Uterus (tissue), 2 donors: ENCODE measurements around the gene DCHS2.

Experiments used
- POLR2A ChIP-seq, 2 donors: fragments of 450-650 bp; IDR thresholded peaks; one replicate each; pipeline ENCODE4 v1.6.1; 2016; ENCODE audit warnings: antibody characterized with exemption in 2 of 2, mild to moderate bottlenecking in 1 of 2, moderate library complexity in 1 of 2
- TF ChIP-seq, protein P1 (sequence below), 4 experiments: fragments of 200-600 bp in 2 of 4; fragments of 450-650 bp in 2 of 4; sonication (generic) in 2 of 4; IDR thresholded peaks; one replicate each; pipeline ENCODE4 v1.5.1; 2016 to 2019; ENCODE audit warnings: antibody characterized with exemption in 4 of 4, mild to moderate bottlenecking in 2 of 4, moderate library complexity in 1 of 4

GRCh38 chr4:154192585-154192984 lies 299.0 kb downstream of the DCHS2 start:
- TF ChIP-seq, protein P1, sequence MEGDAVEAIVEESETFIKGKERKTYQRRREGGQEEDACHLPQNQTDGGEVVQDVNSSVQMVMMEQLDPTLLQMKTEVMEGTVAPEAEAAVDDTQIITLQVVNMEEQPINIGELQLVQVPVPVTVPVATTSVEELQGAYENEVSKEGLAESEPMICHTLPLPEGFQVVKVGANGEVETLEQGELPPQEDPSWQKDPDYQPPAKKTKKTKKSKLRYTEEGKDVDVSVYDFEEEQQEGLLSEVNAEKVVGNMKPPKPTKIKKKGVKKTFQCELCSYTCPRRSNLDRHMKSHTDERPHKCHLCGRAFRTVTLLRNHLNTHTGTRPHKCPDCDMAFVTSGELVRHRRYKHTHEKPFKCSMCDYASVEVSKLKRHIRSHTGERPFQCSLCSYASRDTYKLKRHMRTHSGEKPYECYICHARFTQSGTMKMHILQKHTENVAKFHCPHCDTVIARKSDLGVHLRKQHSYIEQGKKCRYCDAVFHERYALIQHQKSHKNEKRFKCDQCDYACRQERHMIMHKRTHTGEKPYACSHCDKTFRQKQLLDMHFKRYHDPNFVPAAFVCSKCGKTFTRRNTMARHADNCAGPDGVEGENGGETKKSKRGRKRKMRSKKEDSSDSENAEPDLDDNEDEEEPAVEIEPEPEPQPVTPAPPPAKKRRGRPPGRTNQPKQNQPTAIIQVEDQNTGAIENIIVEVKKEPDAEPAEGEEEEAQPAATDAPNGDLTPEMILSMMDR (IDR thresholded peaks at IDR 0.05), result no peak
- no peak for TF ChIP-seq POLR2A (IDR thresholded peaks at IDR 0.05)
